ENCODE measurements around the gene MAST3.

DNA sequence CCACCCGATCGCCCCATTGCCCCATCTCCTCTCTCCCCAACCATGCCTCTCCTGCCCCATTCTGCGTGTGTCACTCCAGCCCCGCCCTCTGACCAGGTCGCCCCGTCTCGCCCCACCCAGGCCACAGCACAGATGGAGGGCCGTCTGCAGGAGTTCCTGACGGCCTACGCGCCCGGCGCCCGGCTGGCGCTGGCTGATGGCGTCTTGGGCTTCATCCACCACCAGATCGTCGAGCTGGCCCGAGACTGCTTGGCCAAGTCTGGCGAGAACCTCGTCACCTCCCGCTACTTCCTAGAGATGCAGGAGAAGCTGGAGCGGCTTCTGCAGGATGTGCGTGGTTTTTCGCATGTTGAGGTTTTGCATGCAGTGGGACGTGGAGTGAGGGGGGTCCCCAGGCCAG lies 26.2 kb downstream of the MAST3 start:
- TF ChIP-seq, protein P1, sequence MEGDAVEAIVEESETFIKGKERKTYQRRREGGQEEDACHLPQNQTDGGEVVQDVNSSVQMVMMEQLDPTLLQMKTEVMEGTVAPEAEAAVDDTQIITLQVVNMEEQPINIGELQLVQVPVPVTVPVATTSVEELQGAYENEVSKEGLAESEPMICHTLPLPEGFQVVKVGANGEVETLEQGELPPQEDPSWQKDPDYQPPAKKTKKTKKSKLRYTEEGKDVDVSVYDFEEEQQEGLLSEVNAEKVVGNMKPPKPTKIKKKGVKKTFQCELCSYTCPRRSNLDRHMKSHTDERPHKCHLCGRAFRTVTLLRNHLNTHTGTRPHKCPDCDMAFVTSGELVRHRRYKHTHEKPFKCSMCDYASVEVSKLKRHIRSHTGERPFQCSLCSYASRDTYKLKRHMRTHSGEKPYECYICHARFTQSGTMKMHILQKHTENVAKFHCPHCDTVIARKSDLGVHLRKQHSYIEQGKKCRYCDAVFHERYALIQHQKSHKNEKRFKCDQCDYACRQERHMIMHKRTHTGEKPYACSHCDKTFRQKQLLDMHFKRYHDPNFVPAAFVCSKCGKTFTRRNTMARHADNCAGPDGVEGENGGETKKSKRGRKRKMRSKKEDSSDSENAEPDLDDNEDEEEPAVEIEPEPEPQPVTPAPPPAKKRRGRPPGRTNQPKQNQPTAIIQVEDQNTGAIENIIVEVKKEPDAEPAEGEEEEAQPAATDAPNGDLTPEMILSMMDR (IDR thresholded peaks at IDR 0.05): no peak
- TF ChIP-seq POLR2A (IDR thresholded peaks at IDR 0.05) (no peak), POLR2AphosphoS5 (IDR thresholded peaks at IDR 0.05) (no peak), EP300 (IDR thresholded peaks at IDR 0.05) (no peak)
